Measurements from ENCODE around the gene SLU7.

GRCh38 chr5:160371294-160371693, 47.6 kb downstream of the SLU7 start:
- no peak for TF ChIP-seq CTCF (IDR thresholded peaks at IDR 0.05; ENCODE audit: insufficient read depth, low read length)
- TF ChIP-seq POLR2AphosphoS5 (IDR thresholded peaks at IDR 0.05; ENCODE audit: low read depth) = no peak
- TF ChIP-seq SPI1 (IDR thresholded peaks at IDR 0.05; ENCODE audit: borderline replicate concordance, low read depth) = no peak
- no peak for TF ChIP-seq GABPA (IDR thresholded peaks at IDR 0.05; ENCODE audit: low read depth)
- no peak for TF ChIP-seq REST (IDR thresholded peaks at IDR 0.05; ENCODE audit: insufficient replicate concordance, low read depth)
